DOHH2 (cell line): ENCODE results near the gene ETV6.

Experiments
- CTCF ChIP-seq: fragments of 200-600 bp; sonication (generic); IDR thresholded peaks from one replicate; pipeline ENCODE4 v1.5.1; 2014; ENCODE audit warnings: antibody characterized with exemption, mild to moderate bottlenecking, low read depth, low read length; ENCODE audit not compliant: poor library complexity, severe bottlenecking
- EZH2phosphoT487 ChIP-seq: fragments of 200-600 bp; sonication (generic); IDR thresholded peaks from 2 replicates; pipeline ENCODE4 v1.6.1; 2017; ENCODE audit warnings: borderline replicate concordance, mild to moderate bottlenecking, antibody characterized with exemption, low read length, moderate library complexity, mixed read lengths

- TF ChIP-seq CTCF (no peak), EZH2phosphoT487 (no peak)
Measured at GRCh38 chr12:11875414-11875935, 226.0 kb downstream of the ETV6 start.
